CD4-positive, alpha-beta T cell treated with Interleukin-1 beta for 1 hour (primary cell): Measurements from ENCODE around the gene ZNF766.
"Not testable (repeated sequence)": the region's sequence is repeated elsewhere in the genome, so short reads cannot be mapped to it uniquely, and the experiment has no call there.

Source experiments
- DNase-seq, 2 donors: peaks; one replicate each; pipeline ENCODE4 v3.0.0-alpha.2; 2020 to 2022

The ZNF766 gene

GRCh38 chr19:52277471-52277870 lies 8.1 kb downstream of the ZNF766 start:
- no peak for DNase-seq

- DNase-seq, result no peak
Measured at GRCh38 chr19:52286256-52286655, 16.9 kb downstream of the ZNF766 start.

- no peak for DNase-seq
Measured at GRCh38 chr19:52291781-52292180, 22.4 kb downstream of the ZNF766 start.

- not testable (repeated sequence) for DNase-seq
Measured at GRCh38 chr19:52292946-52293345, 23.6 kb downstream of the ZNF766 start.

GRCh38 chr19:52296400-52296772 lies 27.0 kb downstream of the ZNF766 start:
- DNase-seq, result no peak

GRCh38 chr19:52296773-52297600 lies 27.6 kb downstream of the ZNF766 start, which contains the start of gene ZNF480:
Gene ZNF480, plus strand, starts transcription at chr19:52297169. Its CDS starts 3,244 bp downstream, at chr19:52300413.
- DNase-seq, result peak; percentile 83 to 85

GRCh38 chr19:52297601-52298364 lies 28.4 kb downstream of the ZNF766 start:
- DNase-seq, result no peak

- peak in 1 of 2 donors; percentile 7 for DNase-seq
Measured at GRCh38 chr19:52307275-52307674, 37.9 kb downstream of the ZNF766 start.

GRCh38 chr19:52322429-52322828 lies 53.0 kb downstream of the ZNF766 start:
- DNase-seq, result no peak

GRCh38 chr19:52331757-52332156 lies 62.4 kb downstream of the ZNF766 start:
- DNase-seq, result no peak

GRCh38 chr19:52335768-52336116 lies 66.4 kb downstream of the ZNF766 start:
- DNase-seq, result no peak

- DNase-seq, result peak; percentile 85 to 86
Measured at GRCh38 chr19:52336117-52336790, 66.9 kb downstream of the ZNF766 start, which contains the start of gene ZNF610. Gene ZNF610, plus strand, starts transcription at chr19:52336243. Its CDS starts 12,930 bp downstream, at chr19:52349173.

- DNase-seq, result no peak
Measured at GRCh38 chr19:52336791-52337381, 67.5 kb downstream of the ZNF766 start.

GRCh38 chr19:52339022-52339421 lies 69.6 kb downstream of the ZNF766 start:
- DNase-seq, result not testable (repeated sequence)

- peak; percentile 61 to 64 for DNase-seq
Measured at GRCh38 chr19:52343548-52343947, 74.2 kb downstream of the ZNF766 start.

- DNase-seq, result no peak
Measured at GRCh38 chr19:52345162-52345561, 75.8 kb downstream of the ZNF766 start.
